GM12872 (cell line): Measurements from ENCODE around the gene PLEKHG5.
A peak's percentile ranks its signal among the peaks of the same experiment; 100 is the strongest.

ENCODE experiments used
- TF ChIP-seq, protein P1 (sequence below): IDR thresholded peaks from 3 replicates; pipeline ENCODE4 v1.5.1; 2011; ENCODE audit warnings: low read depth, mild to moderate bottlenecking, low read length, moderate library complexity; ENCODE audit not compliant: insufficient read depth

PLEKHG5 gene

DNA sequence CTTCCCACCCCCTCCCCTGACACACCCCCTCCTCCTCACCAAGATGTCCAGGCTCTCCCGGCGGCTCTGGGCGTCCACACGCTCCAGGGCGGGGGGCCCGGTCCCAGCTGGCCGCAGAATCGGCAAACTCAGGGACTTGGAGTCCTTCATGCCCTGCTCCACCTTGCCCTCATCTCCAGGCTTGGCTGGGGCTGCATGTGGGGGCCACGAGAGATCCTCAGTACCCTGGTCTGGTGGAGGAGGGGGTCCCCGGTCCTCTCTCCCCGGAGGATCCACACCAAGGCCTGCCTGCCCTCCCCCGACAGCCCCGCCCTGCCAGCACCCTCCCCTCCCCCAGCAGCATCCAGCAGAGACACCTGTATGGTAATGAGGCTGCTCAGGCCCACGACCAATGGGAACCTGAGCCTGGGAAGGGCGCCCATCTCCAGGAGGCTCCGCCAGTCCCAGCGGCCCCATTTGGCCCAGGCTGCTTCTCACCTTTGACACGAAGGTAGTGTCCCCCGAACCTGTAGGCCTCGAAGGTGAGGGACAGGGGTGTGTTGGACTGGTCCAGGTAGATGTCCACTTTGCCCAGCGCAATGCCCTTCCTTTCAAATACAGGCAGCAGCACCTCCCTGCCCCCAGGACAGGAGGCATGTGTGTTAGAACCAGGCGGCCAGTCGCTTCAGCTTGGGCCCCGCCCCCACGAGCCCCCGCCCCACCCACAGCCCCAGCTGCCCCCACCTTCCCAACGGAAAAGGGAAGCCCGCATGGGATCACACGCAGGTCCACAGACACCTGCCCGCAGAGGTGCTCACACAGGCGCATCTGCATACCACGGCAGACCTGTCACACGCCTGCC, 17.3 kb downstream of the PLEKHG5 start:
- TF ChIP-seq, protein P1, sequence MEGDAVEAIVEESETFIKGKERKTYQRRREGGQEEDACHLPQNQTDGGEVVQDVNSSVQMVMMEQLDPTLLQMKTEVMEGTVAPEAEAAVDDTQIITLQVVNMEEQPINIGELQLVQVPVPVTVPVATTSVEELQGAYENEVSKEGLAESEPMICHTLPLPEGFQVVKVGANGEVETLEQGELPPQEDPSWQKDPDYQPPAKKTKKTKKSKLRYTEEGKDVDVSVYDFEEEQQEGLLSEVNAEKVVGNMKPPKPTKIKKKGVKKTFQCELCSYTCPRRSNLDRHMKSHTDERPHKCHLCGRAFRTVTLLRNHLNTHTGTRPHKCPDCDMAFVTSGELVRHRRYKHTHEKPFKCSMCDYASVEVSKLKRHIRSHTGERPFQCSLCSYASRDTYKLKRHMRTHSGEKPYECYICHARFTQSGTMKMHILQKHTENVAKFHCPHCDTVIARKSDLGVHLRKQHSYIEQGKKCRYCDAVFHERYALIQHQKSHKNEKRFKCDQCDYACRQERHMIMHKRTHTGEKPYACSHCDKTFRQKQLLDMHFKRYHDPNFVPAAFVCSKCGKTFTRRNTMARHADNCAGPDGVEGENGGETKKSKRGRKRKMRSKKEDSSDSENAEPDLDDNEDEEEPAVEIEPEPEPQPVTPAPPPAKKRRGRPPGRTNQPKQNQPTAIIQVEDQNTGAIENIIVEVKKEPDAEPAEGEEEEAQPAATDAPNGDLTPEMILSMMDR: no peak

DNA sequence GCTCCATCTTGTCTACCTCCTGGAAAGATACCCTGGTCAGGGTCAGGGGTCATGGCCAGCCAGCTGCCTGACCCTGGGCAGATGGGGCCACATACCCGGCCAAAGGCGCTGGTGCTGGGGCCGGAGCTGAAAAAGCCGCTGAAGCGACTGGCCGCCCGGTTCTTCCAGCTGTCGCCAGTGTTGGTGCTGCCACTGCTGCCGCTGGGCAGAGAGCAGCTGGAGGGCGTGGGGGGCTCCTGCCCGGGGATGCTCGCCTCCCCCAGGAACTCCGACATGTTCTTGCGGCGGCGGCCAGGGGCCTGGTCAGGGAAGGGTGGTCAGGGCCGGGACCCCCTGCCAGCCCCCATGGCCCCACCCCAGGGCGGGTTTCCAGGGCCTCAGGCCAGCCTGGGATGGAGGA, 18.3 kb downstream of the PLEKHG5 start:
- TF ChIP-seq, protein P1: no peak

DNA sequence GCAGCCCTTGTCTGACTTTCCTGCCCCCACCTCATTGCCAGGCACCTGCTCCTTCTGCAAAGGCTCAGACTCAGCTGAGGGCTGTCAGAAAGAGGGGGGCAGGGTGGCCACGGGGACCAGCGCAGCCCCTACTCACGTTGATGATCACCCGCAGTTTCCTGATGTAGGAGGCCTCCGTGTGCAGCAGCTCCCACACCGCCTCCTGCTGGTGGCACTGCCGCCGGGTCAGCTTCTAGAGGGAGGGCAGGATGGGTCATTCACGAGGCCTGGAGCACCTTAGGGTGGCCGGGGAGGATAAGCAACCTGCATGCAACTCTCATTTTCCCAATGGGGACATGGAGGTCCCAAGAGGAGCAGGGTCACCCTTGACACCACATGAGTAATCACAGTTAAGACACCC, 19.1 kb downstream of the PLEKHG5 start:
- TF ChIP-seq, protein P1: peak; percentile 46

DNA sequence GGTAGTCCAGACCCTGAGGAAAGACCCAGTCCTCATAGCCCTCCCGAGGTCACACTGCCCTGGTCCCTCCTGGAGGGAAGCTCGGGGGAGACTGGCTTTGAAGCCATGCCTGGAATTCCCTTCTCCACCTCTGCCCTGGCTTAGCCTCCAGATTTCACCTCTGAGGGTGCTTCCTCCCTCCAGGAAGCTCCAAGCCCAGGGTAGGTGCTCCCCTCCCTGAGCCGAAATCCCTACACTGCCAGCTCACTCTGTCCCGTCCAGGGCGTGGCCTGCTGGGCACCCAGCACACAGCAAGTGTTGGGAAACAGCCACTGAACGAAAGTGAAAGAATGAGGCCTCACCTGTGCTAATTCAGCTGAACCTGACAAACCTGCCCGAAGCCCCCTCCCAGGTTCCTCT, 19.5 kb downstream of the PLEKHG5 start:
- TF ChIP-seq, protein P1: no peak

DNA sequence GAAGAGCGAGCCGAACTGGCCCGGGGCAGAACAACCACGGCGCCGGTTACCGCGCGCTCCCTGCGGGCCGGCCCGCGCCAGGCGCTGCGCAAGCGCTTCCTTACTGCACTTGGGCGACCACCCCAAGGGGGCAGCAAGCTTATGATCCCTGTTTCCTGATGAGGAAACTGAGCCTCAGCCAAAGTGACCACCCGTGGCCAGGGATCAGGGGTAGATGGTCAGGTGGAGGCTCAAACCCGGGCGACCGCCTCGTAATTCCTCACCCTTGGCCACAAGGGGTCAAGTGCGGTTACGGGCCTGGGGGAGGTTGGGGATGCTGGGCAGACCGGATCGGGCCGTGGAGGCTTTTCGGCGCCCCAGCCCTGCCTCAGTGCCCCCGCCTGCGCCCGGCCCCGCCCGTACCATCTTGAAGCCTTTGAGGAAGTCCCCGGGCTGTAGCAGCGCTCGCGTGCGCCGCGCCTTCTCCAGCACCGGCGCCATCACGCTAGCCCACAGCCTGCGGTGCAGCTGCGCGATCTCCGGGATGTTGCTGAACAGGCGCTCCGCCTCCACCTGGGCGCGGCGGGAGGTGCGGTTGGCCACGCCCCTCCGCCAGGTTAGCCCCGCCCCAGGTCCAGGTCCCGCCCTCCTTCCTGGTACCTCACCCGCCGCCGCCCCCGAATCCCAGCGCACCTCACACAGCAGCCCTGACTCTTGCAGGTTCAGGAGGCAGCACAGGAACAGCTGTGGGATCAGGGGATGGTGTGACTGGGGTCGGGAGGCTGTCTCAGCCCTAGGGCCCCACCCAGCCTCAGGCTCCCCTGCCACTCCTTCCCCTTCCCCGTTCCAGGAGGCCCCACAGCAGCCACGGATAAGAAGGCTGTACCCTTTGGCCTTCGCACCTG, 20.1 kb downstream of the PLEKHG5 start:
- TF ChIP-seq, protein P1: no peak

DNA sequence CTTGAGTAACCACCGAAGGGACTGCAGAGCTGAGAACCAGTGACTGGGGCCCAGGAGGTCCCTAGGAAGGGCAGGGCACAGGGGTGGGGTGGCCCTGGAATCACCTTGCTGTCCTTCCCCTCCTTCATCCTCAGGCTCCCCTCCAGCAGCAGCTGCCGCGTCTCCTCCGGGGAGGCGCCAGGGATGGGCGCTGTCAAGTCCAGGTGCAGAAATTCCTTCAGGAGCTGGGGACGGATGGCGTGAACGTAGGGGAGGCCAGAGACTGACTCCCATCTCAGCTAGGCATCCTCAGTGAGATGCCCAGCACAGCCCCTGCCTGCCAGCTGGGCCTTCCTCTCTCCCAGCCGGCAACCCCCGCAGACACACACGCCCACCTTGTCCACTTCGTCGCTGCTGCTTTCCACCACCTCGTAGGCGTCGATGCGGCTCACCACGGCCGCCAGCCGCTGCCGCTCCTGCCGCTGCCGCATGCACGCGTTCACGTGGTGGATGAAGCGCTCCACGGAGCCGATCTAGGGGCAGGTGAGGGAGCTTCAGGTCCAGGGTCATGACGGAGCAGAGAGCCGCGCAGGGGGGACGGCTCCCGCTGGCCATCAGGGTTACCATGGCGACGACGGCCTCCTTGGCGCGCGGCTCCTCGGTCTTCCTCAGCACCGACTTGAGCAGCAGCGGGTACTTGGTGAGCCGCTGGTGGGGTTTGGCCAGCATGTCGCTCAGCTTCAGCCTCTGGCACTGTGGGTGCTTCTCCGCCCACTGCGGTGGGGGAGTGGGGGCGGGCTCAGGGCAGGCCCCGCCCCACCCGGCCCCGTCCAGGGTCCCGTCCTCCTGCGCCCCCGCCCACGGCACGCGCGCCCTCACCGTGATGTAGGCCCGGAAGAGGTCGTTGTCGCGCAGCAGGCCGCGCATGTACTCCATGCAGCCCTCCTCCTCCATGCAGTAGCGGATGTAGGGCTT, 21.1 kb downstream of the PLEKHG5 start:
- TF ChIP-seq, protein P1: no peak
